ENCODE measurements around the gene C1QTNF12.
"Not testable (repeated sequence)": the region's sequence is repeated elsewhere in the genome, so short reads cannot be mapped to it uniquely, and the experiment has no call there.

C1QTNF12 gene

DNA sequence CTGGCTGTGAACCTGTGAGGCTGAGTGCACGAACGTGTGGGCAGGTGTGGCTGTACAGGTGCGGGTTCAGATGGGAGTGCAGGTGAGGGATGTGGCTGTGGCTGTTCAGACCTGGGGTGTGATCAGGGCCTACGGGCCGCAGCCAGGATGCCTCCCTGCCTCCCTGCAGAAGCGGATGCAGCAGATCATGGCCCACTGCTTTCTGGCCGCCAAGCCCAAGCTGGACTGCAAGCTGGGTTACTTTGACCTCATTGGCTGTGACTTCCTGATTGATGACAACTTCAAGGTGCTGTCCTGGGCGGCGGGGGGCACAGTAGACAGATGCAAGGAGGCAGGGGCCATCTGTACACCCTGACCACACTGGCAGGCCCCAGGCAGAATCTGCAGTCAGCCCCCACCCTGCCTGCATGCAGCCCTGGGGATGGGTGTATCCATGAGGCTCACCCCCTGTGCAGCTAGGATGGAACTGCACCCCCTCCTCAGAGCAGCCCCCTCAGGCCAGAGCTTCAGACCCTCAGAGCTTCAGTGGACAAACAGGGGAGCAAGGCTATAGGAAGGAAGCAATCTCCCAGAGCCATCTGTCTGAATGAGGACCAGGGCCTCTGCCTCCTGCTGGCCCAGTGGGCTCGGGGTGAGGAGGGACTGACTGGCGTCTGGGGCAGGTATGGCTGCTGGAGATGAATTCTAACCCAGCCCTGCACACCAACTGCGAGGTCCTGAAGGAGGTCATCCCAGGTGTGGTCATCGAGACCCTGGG, 49.9 kb downstream of the C1QTNF12 start:
- no peaks in the 10 kb centered on the region for H3K36me3 ChIP-seq (ENCODE audit: control insufficient read depth, insufficient read depth, low read length)
- H3K4me3 ChIP-seq (ENCODE audit: insufficient read depth, low read depth, low read length) = no peak overlapping the region
- no peaks in the 10 kb centered on the region for H3K9me3 ChIP-seq (ENCODE audit: control insufficient read depth, low read length)
- H3K27me3 ChIP-seq (ENCODE audit: control insufficient read depth, insufficient read depth, low read length, poor library complexity, severe bottlenecking) = peaks cover 19% of the 10 kb centered on the region
- WGBS, 2 experiments = 86 to 88% methylated on average over 13 of the region's 13 CpGs
- H3K4me1 ChIP-seq (ENCODE audit: control insufficient read depth, insufficient read depth, low read length) = no peaks in the 10 kb centered on the region
- H3K27ac ChIP-seq (ENCODE audit: insufficient read depth, low read depth, low read length, poor library complexity, severe bottlenecking) = no peak overlapping the region

DNA sequence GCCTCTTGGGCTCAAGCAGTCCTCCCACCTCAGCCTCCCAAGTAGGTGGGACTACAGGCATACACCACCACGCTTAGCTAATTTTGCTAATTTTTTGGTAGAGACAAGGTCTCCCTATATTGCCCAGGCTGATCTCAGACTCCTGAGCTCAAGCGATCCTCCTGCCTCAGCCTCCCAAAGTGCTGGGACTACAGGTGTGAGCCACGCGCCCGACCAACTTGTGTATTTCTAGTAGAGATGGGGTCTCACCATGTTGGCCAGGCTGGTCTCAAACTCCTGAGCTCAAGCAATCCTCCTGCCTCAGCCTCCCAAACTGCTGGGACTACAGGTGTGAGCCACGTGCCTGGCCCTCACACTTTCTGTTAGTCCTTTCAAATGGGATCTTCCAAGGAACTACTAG, 50.8 kb downstream of the C1QTNF12 start:
- not testable (repeated sequence) for H3K4me1 ChIP-seq (ENCODE audit: control insufficient read depth, insufficient read depth, low read length); H3K9me3 ChIP-seq (ENCODE audit: control insufficient read depth, low read length); H3K4me3 ChIP-seq (ENCODE audit: insufficient read depth, low read depth, low read length); H3K36me3 ChIP-seq (ENCODE audit: control insufficient read depth, insufficient read depth, low read length); H3K27ac ChIP-seq (ENCODE audit: insufficient read depth, low read depth, low read length, poor library complexity, severe bottlenecking)
- 91 to 94% methylated on average over 6 of the region's 6 CpGs for WGBS, 2 experiments
- H3K27me3 ChIP-seq (ENCODE audit: control insufficient read depth, insufficient read depth, low read length, poor library complexity, severe bottlenecking) = peaks cover 10% of the 10 kb centered on the region

- 87 to 90% methylated on average over 3 of the region's 3 CpGs for WGBS, 2 experiments
- Histone ChIP-seq H3K9me3 (ENCODE audit: control insufficient read depth, low read length) (no peaks in the 10 kb centered on the region), H3K4me1 (ENCODE audit: control insufficient read depth, insufficient read depth, low read length) (no peaks in the 10 kb centered on the region), H3K4me3 (ENCODE audit: insufficient read depth, low read depth, low read length) (no peak overlapping the region), H3K27me3 (ENCODE audit: control insufficient read depth, insufficient read depth, low read length, poor library complexity, severe bottlenecking) (peaks cover 3% of the 10 kb centered on the region), H3K36me3 (ENCODE audit: control insufficient read depth, insufficient read depth, low read length) (no peaks in the 10 kb centered on the region), H3K27ac (ENCODE audit: insufficient read depth, low read depth, low read length, poor library complexity, severe bottlenecking) (no peak overlapping the region)
These were observed 51.8 kb downstream of the C1QTNF12 start for GRCh38 chr1:1194723-1195122.

Measured in ectodermal cell (in vitro differentiated cells).